Lung (tissue), 12 donors: ENCODE results near the gene CHEK1. TPM values are rescaled to one million over a fixed set of nuclear protein-coding genes. Genes with fewer than 3 reads are reported as not detected.

ENCODE experiments used
- ATAC-seq: fragments of 200-7000 bp; cut with Tn5 transposase; one replicate; pipeline ENCODE4 v1.9.1; 2020; ENCODE audit warnings: moderate number of reproducible peaks; ENCODE audit not compliant: insufficient read depth, low FRiP score
- DNase-seq, 3 donors: peaks; one replicate each; pipeline ENCODE4 v3.0.0-alpha.2; 2013 to 2017
- H3K27ac ChIP-seq, 2 donors: one replicate each; pipeline ENCODE4 v1.5.1; 2013; ENCODE audit warnings: mild to moderate bottlenecking in 2 of 2, moderate library complexity in 2 of 2, control low read depth in 1 of 2, inconsistent platforms in 1 of 2, low read depth in 1 of 2, low read length in 1 of 2
- H3K27me3 ChIP-seq, 3 donors: one replicate each; pipeline ENCODE4 v1.5.1; 2013; ENCODE audit warnings: low read length in 2 of 3; ENCODE audit not compliant: control insufficient read depth in 3 of 3, insufficient read depth in 3 of 3
- H3K36me3 ChIP-seq, 4 donors: one replicate each; pipeline ENCODE4 v1.5.1; 2013; ENCODE audit warnings: low read length in 4 of 4, mild to moderate bottlenecking in 1 of 4, moderate library complexity in 1 of 4; ENCODE audit not compliant: control insufficient read depth in 4 of 4, insufficient read depth in 4 of 4
- H3K4me1 ChIP-seq, 5 donors: one replicate each; pipeline ENCODE4 v1.5.1; 2013; ENCODE audit warnings: low read length in 5 of 5, mild to moderate bottlenecking in 2 of 5, moderate library complexity in 1 of 5; ENCODE audit not compliant: control insufficient read depth in 5 of 5, insufficient read depth in 5 of 5
- H3K4me3 ChIP-seq: one replicate; pipeline ENCODE4 v1.5.1; 2013; ENCODE audit warnings: mild to moderate bottlenecking, control low read depth, moderate library complexity
- H3K9ac ChIP-seq, 2 donors: one replicate each; pipeline ENCODE4 v1.5.1; 2013; ENCODE audit warnings: low read length in 2 of 2, control low read depth in 1 of 2; ENCODE audit not compliant: insufficient read depth in 1 of 2
- H3K9me3 ChIP-seq, 4 donors: one replicate each; pipeline ENCODE4 v1.5.1; 2013; ENCODE audit warnings: low read length in 3 of 4, mild to moderate bottlenecking in 1 of 4, moderate library complexity in 1 of 4; ENCODE audit not compliant: control insufficient read depth in 4 of 4, insufficient read depth in 3 of 4
- CTCF ChIP-seq: IDR thresholded peaks from 2 replicates; pipeline ENCODE4 v1.5.1; 2012; ENCODE audit warnings: mild to moderate bottlenecking; ENCODE audit errors: control extremely low read depth, extremely low read depth
- WGBS, 2 donors: extraction: QIAGEN DNeasy Blood & Tissue Kit; methylation state at CpG; one replicate each; pipeline ENCODE4 v1.1.7; 2013; 5-methylcytosine and 5-hydroxymethylcytosine counted together
- polyA plus RNA-seq, 2 donors: library from polyadenylated mRNA; stranded (reverse); fragments of 200-250 nt; gene quantifications; one replicate each; pipeline ENCODE4 v1.2.1, GENCODE V29; 2013
- total RNA-seq, 2 donors: library from RNA; depleted of rRNA in 1 of 2; stranded (reverse); fragments of >200 nt in 1 of 2; gene quantifications; one replicate each; pipeline ENCODE4 v1.2.1, GENCODE V29; 2014 to 2021
- donor health status: control.
- donor health status: control.
- donor health status: Bipolar disorder and iron deficiency.
- donor health status: healthy.
- donor health status: DM: yes; HTN: yes; CAD: no.

CHEK1 gene
- total and polyA plus RNA-seq, 4 donors = 2.3 to 6.4 (median 4.1) TPM

GRCh38 chr11:125680747-125681146, 55.8 kb downstream of the CHEK1 start, which contains the start of gene ACRV1:
Gene ACRV1, minus strand, starts transcription at chr11:125680847. Its CDS starts 67 bp downstream, at chr11:125680780.
- no peak for ATAC-seq
- no peaks in the 10 kb centered on the region for H3K9me3 ChIP-seq
- no peaks in the 10 kb centered on the region for H3K27me3 ChIP-seq
- peaks cover 0 to 7% (median 0%) of the 10 kb centered on the region in 5 donors for H3K4me1 ChIP-seq
- no peak for TF ChIP-seq CTCF
- H3K4me3 ChIP-seq = no peak within 1 kb of the TSS
- no peak for DNase-seq
- H3K9ac ChIP-seq = no peak within 1 kb of the TSS
- H3K27ac ChIP-seq = no peak within 1 kb of the TSS
- H3K36me3 ChIP-seq = peaks cover 0 to 5% (median 2%) of the 10 kb centered on the region in 4 donors
- 85 to 92% methylated on average over 1 of the region's 1 CpG for WGBS, 2 donors

GRCh38 chr11:125685228-125685627, 60.3 kb downstream of the CHEK1 start:
- ATAC-seq (no peak), DNase-seq (peak in 2 of 3 donors; percentile 4 to 19)
- Histone ChIP-seq H3K36me3 (no peaks in the 10 kb centered on the region), H3K4me1 (peaks cover 0 to 7% (median 0%) of the 10 kb centered on the region in 5 donors), H3K27ac (no peak overlapping the region), H3K27me3 (no peaks in the 10 kb centered on the region), H3K4me3 (no peak overlapping the region), H3K9ac (no peak overlapping the region), H3K9me3 (no peaks in the 10 kb centered on the region)
- WGBS, 2 donors = 64 to 84% methylated on average over 9 of the region's 9 CpGs
- no peak for TF ChIP-seq CTCF

- Histone ChIP-seq H3K36me3 (no peaks in the 10 kb centered on the region), H3K27ac (no peak overlapping the region), H3K4me3 (no peak overlapping the region), H3K9me3 (no peaks in the 10 kb centered on the region), H3K4me1 (no peaks in the 10 kb centered on the region), H3K9ac (no peak overlapping the region), H3K27me3 (no peaks in the 10 kb centered on the region)
- no peak for TF ChIP-seq CTCF
- no peak for ATAC-seq
- DNase-seq = no peak
- 93 to 95% methylated on average over 11 of the region's 11 CpGs for whole genome bisulfite sequencing, 2 donors
Measured at GRCh38 chr11:125688066-125688465, 63.1 kb downstream of the CHEK1 start.

DNA sequence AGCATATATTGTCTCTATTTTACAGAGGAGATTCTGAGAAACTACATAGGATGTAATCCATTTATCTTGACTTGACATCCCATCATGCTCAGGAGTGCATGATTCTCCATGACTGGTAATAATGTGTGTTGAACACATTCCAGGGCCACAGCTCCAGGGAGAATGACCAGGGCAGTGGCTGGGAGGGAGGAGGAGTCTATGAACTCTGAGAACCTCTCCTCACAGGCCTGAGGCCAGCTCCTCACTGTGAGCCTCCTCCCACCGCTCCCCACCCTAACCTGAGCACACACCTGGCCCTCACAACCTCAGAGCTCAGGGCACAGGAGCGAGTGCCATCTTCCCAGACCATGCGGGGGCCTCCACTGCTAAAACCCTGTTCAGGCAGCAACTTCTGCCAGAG, 63.7 kb downstream of the CHEK1 start:
- ATAC-seq (no peak), DNase-seq (no peak)
- Histone ChIP-seq H3K36me3 (no peaks in the 10 kb centered on the region), H3K27me3 (no peaks in the 10 kb centered on the region), H3K27ac (no peak overlapping the region), H3K4me1 (no peaks in the 10 kb centered on the region), H3K4me3 (no peak overlapping the region), H3K9me3 (no peaks in the 10 kb centered on the region), H3K9ac (no peak overlapping the region)
- 94 to 95% methylated on average over 3 of the region's 3 CpGs for WGBS, 2 donors
- no peak for TF ChIP-seq CTCF
